Lower lobe of right lung (tissue), 2 donors: ENCODE data around the gene APPL1. TPM values are rescaled to one million over a fixed set of nuclear protein-coding genes. Genes with fewer than 3 reads are reported as not detected.

Source experiments
- ATAC-seq, 2 donors: fragments of 200-7000 bp; cut with Tn5 transposase; one replicate each; pipeline ENCODE4 v1.9.1; 2020 to 2022; ENCODE audit warnings: mild to moderate bottlenecking in 2 of 2, moderate library complexity in 2 of 2
- DNase-seq: peaks from one replicate; pipeline ENCODE4 v3.0.0-alpha.2; 2020
- H3K27ac ChIP-seq: fragments of 200-600 bp; one replicate; pipeline ENCODE4 v1.8.0; 2022
- H3K27me3 ChIP-seq: fragments of 200-600 bp; one replicate; pipeline ENCODE4 v1.8.0; 2022; ENCODE audit warnings: low read depth
- H3K36me3 ChIP-seq: fragments of 200-600 bp; one replicate; pipeline ENCODE4 v1.8.0; 2022; ENCODE audit warnings: mild to moderate bottlenecking
- H3K4me1 ChIP-seq: fragments of 200-600 bp; one replicate; pipeline ENCODE4 v1.8.0; 2022
- H3K4me3 ChIP-seq: fragments of 200-600 bp; one replicate; pipeline ENCODE4 v1.8.0; 2022; ENCODE audit warnings: mild to moderate bottlenecking
- H3K9me3 ChIP-seq: fragments of 200-600 bp; one replicate; pipeline ENCODE4 v1.8.0; 2022
- CTCF ChIP-seq: fragments of 200-600 bp; IDR thresholded peaks from one replicate; pipeline ENCODE4 v1.8.0; 2022; ENCODE audit warnings: antibody characterized with exemption, mild to moderate bottlenecking
- intact Hi-C: fragments of 100-400 bp; cut with DNase I; formaldehyde crosslinking; loops from one replicate; pipeline ENCODE4 v1.11.0; 2022
- total RNA-seq: library from RNA; stranded (reverse); fragmentation: NEBNext Ultra II Directional; extraction: Animal tissue kit (Norgen Biotek cat#: 25700); gene quantifications from one replicate; pipeline ENCODE4 v1.2.1, GENCODE V29; 2021
- donor health status: DM: no; HTN: yes; CAD: no; lungs with severe emphysema.

The APPL1 gene
- total RNA-seq, 1 donor from 2014 or later = 45.5 TPM

GRCh38 chr3:57268416-57268815 is 40.9 kb downstream of the APPL1 start:
- H3K4me1 ChIP-seq = no peaks in the 10 kb centered on the region
- H3K27ac ChIP-seq = no peak overlapping the region
- DNase-seq (no peak), ATAC-seq (no peak)
- H3K4me3 ChIP-seq = no peak overlapping the region
- H3K36me3 ChIP-seq = peaks cover 83% of the 10 kb centered on the region
- no peaks in the 10 kb centered on the region for H3K27me3 ChIP-seq
- no peak for TF ChIP-seq CTCF
- no peaks in the 10 kb centered on the region for H3K9me3 ChIP-seq
- intact Hi-C loops = no loop called here

- Histone ChIP-seq H3K27ac (no peak overlapping the region), H3K27me3 (no peaks in the 10 kb centered on the region), H3K9me3 (no peaks in the 10 kb centered on the region), H3K36me3 (peaks cover 34% of the 10 kb centered on the region), H3K4me3 (no peak overlapping the region), H3K4me1 (no peaks in the 10 kb centered on the region)
- ATAC-seq (no peak), DNase-seq (no peak)
- TF ChIP-seq CTCF = no peak
- intact Hi-C loops = no loop called here
These were observed 47.3 kb downstream of the APPL1 start for GRCh38 chr3:57274845-57275244.

GRCh38 chr3:57275393-57275792 is 47.9 kb downstream of the APPL1 start:
- Histone ChIP-seq H3K27ac (no peak overlapping the region), H3K36me3 (peaks cover 28% of the 10 kb centered on the region), H3K4me1 (no peaks in the 10 kb centered on the region), H3K9me3 (no peaks in the 10 kb centered on the region), H3K27me3 (no peaks in the 10 kb centered on the region), H3K4me3 (no peak overlapping the region)
- TF ChIP-seq CTCF = no peak
- intact Hi-C loops = no loop called here
- ATAC-seq = no peak
- DNase-seq = no peak

- no peak for TF ChIP-seq CTCF
- Histone ChIP-seq H3K4me3 (no peak overlapping the region), H3K36me3 (peaks cover 8% of the 10 kb centered on the region), H3K27ac (no peak overlapping the region), H3K4me1 (no peaks in the 10 kb centered on the region), H3K27me3 (no peaks in the 10 kb centered on the region), H3K9me3 (no peaks in the 10 kb centered on the region)
- DNase-seq = no peak
- no peak for ATAC-seq
- intact Hi-C loops = no loop called here
These were observed 50.7 kb downstream of the APPL1 start for GRCh38 chr3:57278237-57278636.

GRCh38 chr3:57279685-57280084 is 52.2 kb downstream of the APPL1 start:
- DNase-seq (no peak), ATAC-seq (no peak)
- no peak overlapping the region for H3K4me3 ChIP-seq
- no peaks in the 10 kb centered on the region for H3K4me1 ChIP-seq
- no peak for TF ChIP-seq CTCF
- intact Hi-C loops = no loop called here
- H3K27me3 ChIP-seq = no peaks in the 10 kb centered on the region
- no peaks in the 10 kb centered on the region for H3K9me3 ChIP-seq
- peaks cover 1% of the 10 kb centered on the region for H3K36me3 ChIP-seq
- H3K27ac ChIP-seq = no peak overlapping the region

GRCh38 chr3:57281715-57282114 is 54.2 kb downstream of the APPL1 start:
- intact Hi-C loops = no loop called here
- no peak for TF ChIP-seq CTCF
- Histone ChIP-seq H3K4me3 (no peak overlapping the region), H3K27me3 (no peaks in the 10 kb centered on the region), H3K36me3 (no peaks in the 10 kb centered on the region), H3K27ac (no peak overlapping the region), H3K4me1 (no peaks in the 10 kb centered on the region), H3K9me3 (no peaks in the 10 kb centered on the region)
- ATAC-seq = no peak
- DNase-seq = no peak
